ENCODE measurements around the gene SPRING1.

- TF ChIP-seq, protein P1, sequence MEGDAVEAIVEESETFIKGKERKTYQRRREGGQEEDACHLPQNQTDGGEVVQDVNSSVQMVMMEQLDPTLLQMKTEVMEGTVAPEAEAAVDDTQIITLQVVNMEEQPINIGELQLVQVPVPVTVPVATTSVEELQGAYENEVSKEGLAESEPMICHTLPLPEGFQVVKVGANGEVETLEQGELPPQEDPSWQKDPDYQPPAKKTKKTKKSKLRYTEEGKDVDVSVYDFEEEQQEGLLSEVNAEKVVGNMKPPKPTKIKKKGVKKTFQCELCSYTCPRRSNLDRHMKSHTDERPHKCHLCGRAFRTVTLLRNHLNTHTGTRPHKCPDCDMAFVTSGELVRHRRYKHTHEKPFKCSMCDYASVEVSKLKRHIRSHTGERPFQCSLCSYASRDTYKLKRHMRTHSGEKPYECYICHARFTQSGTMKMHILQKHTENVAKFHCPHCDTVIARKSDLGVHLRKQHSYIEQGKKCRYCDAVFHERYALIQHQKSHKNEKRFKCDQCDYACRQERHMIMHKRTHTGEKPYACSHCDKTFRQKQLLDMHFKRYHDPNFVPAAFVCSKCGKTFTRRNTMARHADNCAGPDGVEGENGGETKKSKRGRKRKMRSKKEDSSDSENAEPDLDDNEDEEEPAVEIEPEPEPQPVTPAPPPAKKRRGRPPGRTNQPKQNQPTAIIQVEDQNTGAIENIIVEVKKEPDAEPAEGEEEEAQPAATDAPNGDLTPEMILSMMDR (IDR thresholded peaks at IDR 0.05), result no peak
- no peak for TF ChIP-seq POLR2A (IDR thresholded peaks at IDR 0.05)
Observed at GRCh38 chr12:116693286-116694227, 44.3 kb downstream of the SPRING1 start.
